ENCODE measurements around the gene ACSF3.

Gene ACSF3

DNA sequence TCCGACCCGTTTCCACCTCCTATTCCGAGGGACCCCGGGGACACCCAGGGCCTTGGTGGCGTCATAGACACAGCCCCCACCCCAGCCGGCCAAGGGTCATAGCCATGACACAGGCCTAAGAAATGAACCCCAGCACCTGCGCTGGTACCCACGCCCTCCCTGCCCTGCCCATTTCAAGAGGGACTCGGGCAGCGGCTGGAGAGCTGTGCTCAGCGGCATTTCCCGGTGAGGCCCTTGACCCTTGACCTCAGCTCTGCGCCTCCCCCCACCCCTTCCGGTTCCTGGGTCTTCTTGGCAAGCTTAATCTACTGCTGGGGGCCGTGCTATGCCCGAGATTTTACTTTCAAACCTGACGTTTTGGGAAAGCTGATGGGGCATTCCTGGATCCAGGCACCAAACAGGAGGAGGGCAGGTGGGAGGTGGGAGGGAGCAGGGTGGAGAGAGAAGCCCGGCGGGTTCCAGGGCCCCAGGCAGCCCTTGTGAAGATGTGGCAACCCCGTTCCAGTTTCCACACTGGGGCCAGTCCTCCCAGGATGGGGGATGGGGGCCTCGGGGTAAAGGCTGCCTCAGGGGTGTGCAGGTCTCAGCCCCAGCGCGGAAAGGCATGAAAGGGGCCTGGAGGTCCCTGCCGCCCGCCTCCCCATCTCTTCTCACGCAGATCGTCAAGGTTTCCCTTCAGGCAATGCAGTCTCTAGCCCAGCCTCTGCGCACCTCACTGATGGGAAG is 106.6 kb downstream of the ACSF3 start, which contains the start of gene SLC22A31:
TSS of gene SLC22A31 (minus strand) at position 414 of the 726 bp plus-strand sequence. CDS start at position 378, 36 bp downstream.
- no peaks in the 10 kb centered on the region for H3K4me1 ChIP-seq (ENCODE audit: control insufficient read depth, insufficient read depth, low read length)
- no peak within 1 kb of the TSS for H3K27ac ChIP-seq (ENCODE audit: low read depth, low read length)
- no peaks in the 10 kb centered on the region for H3K36me3 ChIP-seq (ENCODE audit: control insufficient read depth, insufficient read depth, low read length)
- no peak within 1 kb of the TSS for H3K4me3 ChIP-seq (ENCODE audit: low read length)
- peaks cover 27% of the 10 kb centered on the region for H3K27me3 ChIP-seq (ENCODE audit: control insufficient read depth, insufficient read depth, low read length)
- H3K9ac ChIP-seq (ENCODE audit: low read length), result no peak within 1 kb of the TSS

DNA sequence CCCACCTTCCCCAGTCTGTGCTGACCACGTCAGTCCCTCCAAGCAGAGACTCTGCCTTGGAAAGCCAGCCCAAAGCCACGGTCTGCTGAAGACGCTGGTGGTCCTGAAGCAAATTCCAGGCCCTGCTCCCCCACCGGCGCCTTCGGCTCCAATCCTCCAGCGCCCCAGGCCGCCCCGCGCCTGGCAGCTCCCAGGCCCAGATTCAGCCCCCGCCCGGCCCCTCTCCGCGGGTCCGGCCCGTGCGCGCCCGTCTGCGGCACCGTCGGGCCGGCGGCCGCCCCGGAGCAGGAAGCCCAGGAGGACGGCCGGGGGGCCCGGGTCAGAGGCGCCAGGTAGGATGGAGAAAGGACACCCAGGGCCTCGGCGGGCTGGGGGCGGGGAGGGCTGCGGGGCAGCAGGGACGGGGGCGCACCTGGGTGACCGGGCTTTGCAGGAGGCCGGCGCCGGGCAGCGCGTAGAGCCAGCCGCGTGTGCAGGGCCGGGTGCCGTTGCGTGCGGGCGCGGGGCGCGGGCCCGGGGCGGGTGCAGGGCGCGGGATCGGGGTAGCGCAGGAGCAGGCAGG is 107.3 kb downstream of the ACSF3 start:
- no peaks in the 10 kb centered on the region for H3K4me1 ChIP-seq (ENCODE audit: control insufficient read depth, insufficient read depth, low read length)
- no peaks in the 10 kb centered on the region for H3K36me3 ChIP-seq (ENCODE audit: control insufficient read depth, insufficient read depth, low read length)
- H3K27me3 ChIP-seq (ENCODE audit: control insufficient read depth, insufficient read depth, low read length), result peaks cover 27% of the 10 kb centered on the region
- H3K4me3 ChIP-seq (ENCODE audit: low read length), result no peak overlapping the region
- no peak overlapping the region for H3K27ac ChIP-seq (ENCODE audit: low read depth, low read length)
- no peak overlapping the region for H3K9ac ChIP-seq (ENCODE audit: low read length)

DNA sequence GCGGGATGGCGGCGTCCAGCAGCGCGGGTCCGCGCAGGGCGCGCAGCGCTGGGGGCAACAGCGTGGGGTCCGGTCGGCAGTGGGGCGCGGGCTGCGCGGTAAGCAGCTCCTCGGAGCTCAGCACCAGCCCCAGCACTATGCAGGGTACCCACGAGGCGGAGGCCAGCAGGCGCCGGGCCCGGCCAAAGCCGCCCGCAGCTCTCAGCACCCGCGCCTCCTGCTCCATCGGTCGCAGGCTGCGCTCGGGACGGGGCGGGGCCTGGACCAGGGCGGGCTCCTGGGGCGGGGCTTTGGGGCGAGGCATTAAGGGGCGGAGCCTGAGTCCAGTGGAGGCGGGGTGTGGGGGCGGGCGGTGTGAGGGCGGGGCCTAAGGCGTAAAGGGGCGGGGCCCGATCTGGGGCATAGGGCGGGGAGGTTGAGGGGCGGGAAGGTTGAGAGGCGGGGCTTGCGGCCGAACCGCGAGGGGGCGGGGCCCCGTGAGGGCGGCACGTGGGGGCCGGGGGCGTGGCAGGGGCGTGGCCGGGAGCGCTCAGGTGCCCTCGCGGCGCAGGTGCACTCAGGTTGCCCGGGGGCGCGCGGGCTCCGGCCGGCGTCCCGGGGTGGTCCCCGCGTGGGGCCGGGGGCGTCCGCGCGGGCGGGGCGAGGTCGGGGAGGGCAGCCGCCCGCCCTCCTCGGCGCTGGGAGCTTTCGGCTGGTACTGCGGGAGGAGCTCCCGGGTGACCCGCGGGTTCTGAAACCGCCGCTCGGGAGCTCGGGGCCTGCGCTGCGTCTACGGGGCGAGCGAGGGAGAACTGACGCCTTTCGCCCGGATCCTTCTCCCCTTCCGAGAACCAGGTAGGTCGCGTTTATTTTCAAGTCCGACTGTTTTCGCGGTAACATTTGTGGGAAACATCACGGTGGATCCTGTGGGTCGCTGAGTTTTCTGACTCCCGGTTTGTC is 108.1 kb downstream of the ACSF3 start:
- Histone ChIP-seq H3K27ac (ENCODE audit: low read depth, low read length) (no peak overlapping the region), H3K4me1 (ENCODE audit: control insufficient read depth, insufficient read depth, low read length) (no peaks in the 10 kb centered on the region), H3K36me3 (ENCODE audit: control insufficient read depth, insufficient read depth, low read length) (no peaks in the 10 kb centered on the region), H3K9ac (ENCODE audit: low read length) (no peak overlapping the region), H3K27me3 (ENCODE audit: control insufficient read depth, insufficient read depth, low read length) (peaks cover 27% of the 10 kb centered on the region), H3K4me3 (ENCODE audit: low read length) (peak overlapping the region; percentile 48)

- Histone ChIP-seq H3K9ac (ENCODE audit: low read length) (no peak overlapping the region), H3K4me3 (ENCODE audit: low read length) (peak overlapping the region; percentile 48), H3K27me3 (ENCODE audit: control insufficient read depth, insufficient read depth, low read length) (peaks cover 27% of the 10 kb centered on the region), H3K27ac (ENCODE audit: low read depth, low read length) (no peak overlapping the region), H3K36me3 (ENCODE audit: control insufficient read depth, insufficient read depth, low read length) (no peaks in the 10 kb centered on the region), H3K4me1 (ENCODE audit: control insufficient read depth, insufficient read depth, low read length) (no peaks in the 10 kb centered on the region)
Observed at GRCh38 chr16:89202422-89203215, 109.0 kb downstream of the ACSF3 start.
